IMR-90 (cell line): ENCODE data around the gene TMPRSS12. TPM values are rescaled to one million over a fixed set of nuclear protein-coding genes. Genes with fewer than 3 reads are reported as not detected.
"Not testable (repeated sequence)": the region's sequence is repeated elsewhere in the genome, so short reads cannot be mapped to it uniquely, and the experiment has no call there.

ENCODE experiments used
- ATAC-seq: fragments of 200-7000 bp; cut with Tn5 transposase; 2 replicates; pipeline ENCODE4 v1.9.1; 2020; ENCODE audit warnings: low read depth, mild to moderate bottlenecking, moderate library complexity
- BruUV-seq: library from RNA; stranded (reverse); fragments of 400-500 nt; replicated peaks from 2 replicates; lab custom pipeline; 2021; lab: Mats Ljungman, UMichigan
- CTCF ChIA-PET: fragments of 300-600 bp; formaldehyde crosslinking; extraction: SDS; loops from one replicate; lab custom pipeline; 2021; ENCODE audit warnings: antibody characterized with exemption; lab: Yijun Ruan, JAX
- POLR2A ChIA-PET: fragments of 300-600 bp; sonication (Branson Sonifier 250); formaldehyde crosslinking; loops from one replicate; lab custom pipeline; 2022; ENCODE audit warnings: antibody characterized with exemption; ENCODE audit not compliant: unreplicated experiment; lab: Charles Lee
- DNase-seq: peaks from one replicate; pipeline ENCODE4 v3.0.0; 2013
- H2AFZ ChIP-seq: replicated peaks from 2 replicates; pipeline ENCODE3; 2013; ENCODE audit warnings: low read length, mild to moderate bottlenecking; ENCODE audit not compliant: poor library complexity
- H2AK5ac ChIP-seq: 2 replicates; pipeline ENCODE4 v1.6.1; 2013; ENCODE audit warnings: low read depth, low read length, inconsistent platforms
- H2AK9ac ChIP-seq: replicated peaks from 2 replicates; pipeline ENCODE3; 2013; ENCODE audit warnings: mild to moderate bottlenecking, low read depth, low read length, moderate library complexity; ENCODE audit not compliant: poor library complexity
- H2BK120ac ChIP-seq: 2 replicates; pipeline ENCODE4 v1.6.1; 2013; ENCODE audit warnings: low read depth, low read length, inconsistent platforms
- H2BK15ac ChIP-seq: 3 replicates; pipeline ENCODE4 v1.6.1; 2013; ENCODE audit warnings: low read depth, low read length, inconsistent platforms
- H2BK20ac ChIP-seq: 2 replicates; pipeline ENCODE4 v1.6.1; 2013; ENCODE audit warnings: low read depth, mild to moderate bottlenecking, inconsistent platforms, low read length, moderate library complexity
- H2BK5ac ChIP-seq: 2 replicates; pipeline ENCODE4 v1.6.1; 2013; ENCODE audit warnings: mild to moderate bottlenecking, low read depth, low read length, inconsistent platforms; ENCODE audit not compliant: poor library complexity, severe bottlenecking
- H3K14ac ChIP-seq: replicated peaks from 2 replicates; pipeline ENCODE4 v1.6.1; 2013; ENCODE audit warnings: low read depth, low read length, inconsistent platforms
- H3K18ac ChIP-seq: 2 replicates; pipeline ENCODE4 v1.6.1; 2013; ENCODE audit warnings: low read depth, low read length, control low read depth
- H3K23ac ChIP-seq: 2 replicates; pipeline ENCODE4 v1.6.1; 2013; ENCODE audit warnings: low read depth, low read length, inconsistent platforms
- H3K27ac ChIP-seq: 2 replicates; pipeline ENCODE4 v1.5.1; 2013; ENCODE audit warnings: mild to moderate bottlenecking, control low read depth, low read length; ENCODE audit not compliant: insufficient read depth
- H3K27me3 ChIP-seq: 2 replicates; pipeline ENCODE4 v1.6.1; 2013; ENCODE audit warnings: low read length; ENCODE audit not compliant: control insufficient read depth, insufficient read depth
- H3K36me3 ChIP-seq: 2 replicates; pipeline ENCODE4 v1.6.1; 2013; ENCODE audit warnings: low read length, mixed read lengths; ENCODE audit not compliant: control insufficient read depth, insufficient read depth
- H3K4ac ChIP-seq: 2 replicates; pipeline ENCODE4 v1.6.1; 2013; ENCODE audit warnings: low read depth, low read length, inconsistent platforms
- H3K4me1 ChIP-seq: 2 replicates; pipeline ENCODE4 v1.6.1; 2013; ENCODE audit warnings: low read length, mixed read lengths; ENCODE audit not compliant: control insufficient read depth, insufficient read depth
- H3K4me2 ChIP-seq: 2 replicates; pipeline ENCODE4 v1.6.1; 2013; ENCODE audit warnings: low read depth, mild to moderate bottlenecking, control low read depth, low read length, moderate library complexity
- H3K4me3 ChIP-seq: 2 replicates; pipeline ENCODE4 v1.5.1; 2013; ENCODE audit warnings: low read depth, mild to moderate bottlenecking, control low read depth, low read length, moderate library complexity; ENCODE audit not compliant: insufficient read depth
- H3K56ac ChIP-seq: 2 replicates; pipeline ENCODE4 v1.6.1; 2013; ENCODE audit warnings: low read length, inconsistent platforms; ENCODE audit not compliant: insufficient read depth; ENCODE audit errors: extremely low read depth
- H3K79me1 ChIP-seq, 2 experiments: 2 replicates each; pipeline ENCODE4 v1.6.1; 2013; ENCODE audit warnings: low read length in 2 of 2, inconsistent platforms in 1 of 2, low read depth in 1 of 2
- H3K9ac ChIP-seq: 2 replicates; pipeline ENCODE4 v1.6.1; 2013; ENCODE audit warnings: low read depth, low read length, control low read depth
- H3K9me1 ChIP-seq: 2 replicates; pipeline ENCODE4 v1.6.1; 2013; ENCODE audit warnings: low read length, inconsistent platforms; ENCODE audit not compliant: insufficient read depth
- H3K9me3 ChIP-seq: 2 replicates; pipeline ENCODE4 v1.6.1; 2013; ENCODE audit warnings: low read length; ENCODE audit not compliant: control insufficient read depth, insufficient read depth
- H4K20me1 ChIP-seq: 2 replicates; pipeline ENCODE4 v1.6.1; 2013; ENCODE audit warnings: low read length, inconsistent platforms; ENCODE audit not compliant: insufficient read depth
- H4K5ac ChIP-seq: 2 replicates; pipeline ENCODE4 v1.6.1; 2013; ENCODE audit warnings: mild to moderate bottlenecking, low read depth, low read length, control low read depth
- H4K8ac ChIP-seq, 2 experiments: 2 replicates each; pipeline ENCODE4 v1.6.1; 2013; ENCODE audit warnings: low read depth in 2 of 2, low read length in 2 of 2, control low read depth in 1 of 2, inconsistent platforms in 1 of 2
- H4K91ac ChIP-seq: 2 replicates; pipeline ENCODE4 v1.6.1; 2013; ENCODE audit warnings: low read depth, low read length, inconsistent platforms; ENCODE audit not compliant: insufficient read depth
- FOS ChIP-seq: fragments of 150-350 bp; IDR thresholded peaks from 2 replicates; pipeline ENCODE4 v1.6.1; 2016; ENCODE audit warnings: low read depth, low read length
- WGBS, 2 experiments: methylation state at CpG; one replicate each; pipeline versions ENCODE4 v1.1.5 to v1.1.7; 2013; ENCODE audit warnings: missing lambda C conversion rate in 2 of 2; ENCODE audit not compliant: insufficient read length in 1 of 2; ENCODE audit errors: extremely low coverage in 2 of 2; 5-methylcytosine and 5-hydroxymethylcytosine counted together
- dilution Hi-C: fragments of 300-500 bp; cut with HindIII; formaldehyde crosslinking; loops from one replicate; pipeline ENCODE4 v1.14.3; 2018; ENCODE audit warnings: low sequenced_read_pairs; ENCODE audit not compliant: unreplicated experiment
- in situ Hi-C: fragments of 300-500 bp; cut with MboI; formaldehyde crosslinking; loops from 3 replicates; pipeline ENCODE4 v1.14.3; 2019; ENCODE audit warnings: low sequenced_read_pairs, inconsistent platforms, mixed read lengths
- intact Hi-C: fragments of 100-400 bp; cut with micrococcal nuclease; formaldehyde crosslinking; loops from 2 replicates; pipeline ENCODE4 v1.10.0; 2022
- polyA plus RNA-seq, 3 experiments: library from polyadenylated mRNA; depleted of rRNA; stranded (reverse); fragments of >200 nt; gene quantifications; 2 replicates each; pipeline ENCODE4 v1.2.3, GENCODE V29; 2012; ENCODE audit warnings: low replicate concordance in 1 of 3
- total RNA-seq: library from RNA; depleted of rRNA; stranded (reverse); fragments of >200 nt; gene quantifications from 2 replicates; pipeline ENCODE4 v1.2.3, GENCODE V29; 2012

Gene TMPRSS12
- total and polyA plus RNA-seq, 2 of the 4 experiments (the other 2 are of a cell fraction) = not detected

DNA sequence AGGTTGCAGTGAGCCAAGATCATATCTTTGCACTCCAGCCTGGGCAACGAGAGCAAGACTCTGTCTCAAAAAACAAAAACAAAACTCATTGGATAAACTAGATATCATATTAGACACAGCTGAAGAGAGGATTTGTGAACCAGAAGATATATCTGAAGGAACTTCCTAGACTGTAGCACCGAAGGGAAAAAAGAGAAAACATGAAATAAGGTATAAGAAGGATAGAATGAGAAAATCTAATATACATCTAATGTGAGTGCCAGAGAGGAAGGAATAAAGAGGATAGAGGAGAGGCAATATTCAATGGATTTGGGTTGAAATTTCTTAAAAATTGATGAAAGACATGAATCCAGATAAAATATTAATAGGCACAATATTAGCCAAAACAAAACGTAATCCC is 22.5 kb downstream of the TMPRSS12 start:
- Histone ChIP-seq H3K18ac (no peak overlapping the region), H3K36me3 (no peaks in the 10 kb centered on the region), H3K23ac (no peak overlapping the region), H4K20me1 (no peaks in the 10 kb centered on the region), H2BK20ac (no peak overlapping the region), H3K56ac (no peak overlapping the region), H2BK120ac (no peak overlapping the region), H4K91ac (no peak overlapping the region), H3K9ac (no peak overlapping the region), H2BK15ac (no peak overlapping the region), H3K14ac (no peak overlapping the region), H3K27me3 (no peaks in the 10 kb centered on the region), H3K9me1 (no peaks in the 10 kb centered on the region), H3K4me1 (peaks cover 3% of the 10 kb centered on the region; the same call in 1 of the 2 replicates), H3K4ac (no peak overlapping the region), H3K79me1 (no peaks in the 10 kb centered on the region), H2AFZ (no peak overlapping the region), H2AK9ac (no peak overlapping the region), H2AK5ac (no peak overlapping the region), H3K27ac (no peak overlapping the region), H3K9me3 (peaks cover 10% of the 10 kb centered on the region), H2BK5ac (no peak overlapping the region), H4K5ac (no peak overlapping the region), H3K4me2 (no peak overlapping the region), H4K8ac (no peak overlapping the region), H3K4me3 (no peak overlapping the region)
- no TSS peak for BruUV-seq
- intact Hi-C loops (no loop called here), dilution Hi-C loops (no loop called here), in situ Hi-C loops (no loop called here)
- TF ChIP-seq FOS = no peak
- DNase-seq = no peak
- ChIA-PET CTCF (no interaction called here), POLR2A (no interaction called here)
- no peak for ATAC-seq
- no CpG with 5 or more reads among the region's 3 CpGs for WGBS, 2 experiments

DNA sequence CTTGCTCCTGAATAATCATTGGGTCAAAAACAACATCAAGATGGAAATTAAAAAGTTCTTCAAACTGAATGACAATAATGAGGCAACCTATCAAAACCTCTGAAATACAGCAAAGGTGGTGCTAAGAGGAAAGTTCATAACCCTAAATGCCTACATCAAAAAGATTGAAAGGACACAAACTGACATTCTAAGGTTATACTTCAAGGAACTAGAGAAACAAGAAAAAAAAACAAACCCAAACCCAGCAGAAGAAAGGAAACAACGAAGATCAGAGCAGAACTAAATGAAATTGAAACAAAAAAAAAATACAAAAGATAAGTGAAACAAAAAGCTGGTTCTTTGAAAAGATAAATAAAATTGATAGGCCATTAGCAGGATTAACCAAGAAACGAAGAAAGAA is 26.2 kb downstream of the TMPRSS12 start:
- intact Hi-C loops, dilution Hi-C loops: not testable (repeated sequence)

More for the DNA sequence above, 26.2 kb downstream of the TMPRSS12 start:
- H4K5ac ChIP-seq, BruUV-seq, in situ Hi-C loops, H4K8ac ChIP-seq, H3K4me3 ChIP-seq, H3K14ac ChIP-seq, H2AK9ac ChIP-seq, H2BK15ac ChIP-seq, H3K56ac ChIP-seq, H3K9me1 ChIP-seq, H2BK20ac ChIP-seq, H3K18ac ChIP-seq, CTCF ChIA-PET, H2BK120ac ChIP-seq, H3K27ac ChIP-seq, H3K4ac ChIP-seq, DNase-seq, H3K27me3 ChIP-seq, ATAC-seq, H3K4me1 ChIP-seq, H3K9me3 ChIP-seq, POLR2A ChIA-PET, H2BK5ac ChIP-seq, H3K36me3 ChIP-seq, H3K23ac ChIP-seq, H3K4me2 ChIP-seq, H4K20me1 ChIP-seq, H2AK5ac ChIP-seq, H2AFZ ChIP-seq, H4K91ac ChIP-seq, H3K9ac ChIP-seq, H3K79me1 ChIP-seq: not testable (repeated sequence)
- no CpG with 5 or more reads among the region's 2 CpGs for WGBS, 2 experiments
